Adipocyte (in vitro differentiated cells): ENCODE measurements around the gene KRT3.

Experiments
- DNase-seq: peaks from one replicate; pipeline ENCODE4 v3.0.0-alpha.2; 2015; ENCODE audit warnings: low read depth
- H3K27me3 ChIP-seq: replicated peaks from 2 replicates; pipeline ENCODE4 v1.7.0; 2013; ENCODE audit warnings: mild to moderate bottlenecking, low read length, moderate library complexity; ENCODE audit not compliant: control insufficient read depth, insufficient read depth
- H3K36me3 ChIP-seq: 2 replicates; pipeline ENCODE4 v1.7.0; 2013; ENCODE audit warnings: low read length, mild to moderate bottlenecking, moderate library complexity; ENCODE audit not compliant: control insufficient read depth, insufficient read depth, severe bottlenecking
- H3K4me1 ChIP-seq: 2 replicates; pipeline ENCODE4 v1.7.0; 2013; ENCODE audit warnings: mild to moderate bottlenecking, low read length, moderate library complexity; ENCODE audit not compliant: control insufficient read depth, insufficient read depth
- H3K4me3 ChIP-seq: 2 replicates; pipeline ENCODE4 v1.7.0; 2013; ENCODE audit warnings: mild to moderate bottlenecking, low read length, moderate library complexity
- H3K9ac ChIP-seq: 2 replicates; pipeline ENCODE4 v1.7.0; 2013; ENCODE audit warnings: mild to moderate bottlenecking, low read length, moderate library complexity
- H3K9me3 ChIP-seq: 2 replicates; pipeline ENCODE4 v1.7.0; 2013; ENCODE audit warnings: mild to moderate bottlenecking, low read length, moderate library complexity; ENCODE audit not compliant: control insufficient read depth

KRT3 gene

DNA sequence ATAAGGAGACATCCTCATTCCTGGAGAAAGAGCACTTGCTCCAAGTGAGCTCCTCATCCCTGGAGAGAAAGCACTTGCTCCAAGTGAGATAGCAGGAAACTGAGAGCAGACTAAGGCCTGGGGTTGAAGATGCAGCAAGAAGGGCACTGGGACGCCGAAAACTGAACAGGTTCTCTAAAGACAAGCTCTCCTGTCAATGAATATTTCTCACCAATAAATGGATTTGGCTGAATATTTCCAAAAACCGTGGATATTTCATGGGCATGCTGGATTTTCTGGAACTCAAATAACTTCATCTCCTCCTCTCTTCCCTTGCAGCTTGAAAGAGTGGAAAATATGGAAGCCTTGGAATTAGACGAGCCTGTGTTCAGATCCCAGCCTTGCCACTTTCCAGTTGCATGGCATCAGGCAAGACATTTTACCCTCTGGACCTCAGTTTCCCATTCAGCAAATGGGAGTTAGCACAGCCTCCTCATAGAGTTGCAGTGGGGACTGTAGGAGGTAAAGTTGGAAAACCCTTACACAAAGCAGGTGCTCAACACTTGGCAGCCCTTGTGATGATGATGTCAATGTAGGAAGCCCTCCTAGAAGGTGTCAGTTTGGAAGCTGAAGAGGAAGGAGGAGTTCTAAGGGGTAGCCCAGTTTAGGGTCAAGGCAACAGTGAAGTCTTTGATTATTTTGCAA, 14.4 kb downstream of the KRT3 start:
- H3K4me1 ChIP-seq = no peaks in the 10 kb centered on the region
- peaks cover 71% of the 10 kb centered on the region for H3K27me3 ChIP-seq
- H3K9ac ChIP-seq = no peak overlapping the region
- peaks cover 5% of the 10 kb centered on the region for H3K9me3 ChIP-seq
- H3K4me3 ChIP-seq = no peak overlapping the region
- H3K36me3 ChIP-seq = no peaks in the 10 kb centered on the region
- no peak for DNase-seq

DNA sequence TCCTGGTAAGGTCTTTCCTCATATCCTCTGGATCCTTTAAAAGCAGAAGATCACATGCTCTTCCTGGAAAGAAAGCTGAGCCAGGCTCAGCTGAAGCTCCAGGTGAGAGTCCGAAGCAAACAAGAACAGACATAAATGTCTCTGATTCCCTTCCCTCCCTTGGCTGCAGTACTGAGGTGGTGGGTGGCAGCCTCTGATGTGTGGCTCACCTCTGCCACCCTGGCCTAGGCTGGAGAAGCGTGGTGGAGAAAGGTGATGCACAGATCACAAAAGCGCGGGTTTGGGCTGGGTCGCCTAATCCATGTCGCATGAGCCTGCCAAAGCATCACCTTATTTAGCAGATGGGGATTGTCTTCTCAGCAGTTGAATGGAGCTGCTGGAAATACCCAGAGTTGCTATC, 16.0 kb downstream of the KRT3 start:
- DNase-seq = no peak
- Histone ChIP-seq H3K36me3 (no peaks in the 10 kb centered on the region), H3K4me3 (no peak overlapping the region), H3K27me3 (peaks cover 75% of the 10 kb centered on the region), H3K9ac (no peak overlapping the region), H3K4me1 (no peaks in the 10 kb centered on the region), H3K9me3 (no peaks in the 10 kb centered on the region)

DNA sequence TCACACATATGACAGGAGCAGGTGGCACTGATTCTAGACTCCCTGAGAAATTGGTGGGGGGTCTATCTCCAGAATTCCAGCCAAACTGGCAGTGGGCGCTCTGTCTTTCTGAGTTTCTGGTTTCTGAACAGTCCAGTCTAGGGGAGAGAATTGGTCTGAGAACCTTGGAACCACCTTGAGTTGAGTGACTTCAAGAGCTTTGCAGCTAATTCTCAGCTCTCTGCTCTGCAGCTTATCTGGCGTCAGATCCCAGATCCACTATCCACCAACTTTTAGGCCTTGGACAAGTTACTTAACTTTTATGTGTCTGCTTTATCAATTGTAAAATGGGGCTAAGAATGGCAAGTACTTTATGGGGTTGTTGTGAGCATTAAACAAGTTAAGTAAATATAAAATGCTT, 17.1 kb downstream of the KRT3 start:
- no peaks in the 10 kb centered on the region for H3K36me3 ChIP-seq
- H3K4me3 ChIP-seq = no peak overlapping the region
- H3K27me3 ChIP-seq = peaks cover 74% of the 10 kb centered on the region
- DNase-seq = no peak
- H3K9me3 ChIP-seq = no peaks in the 10 kb centered on the region
- no peak overlapping the region for H3K9ac ChIP-seq
- H3K4me1 ChIP-seq = no peaks in the 10 kb centered on the region

DNA sequence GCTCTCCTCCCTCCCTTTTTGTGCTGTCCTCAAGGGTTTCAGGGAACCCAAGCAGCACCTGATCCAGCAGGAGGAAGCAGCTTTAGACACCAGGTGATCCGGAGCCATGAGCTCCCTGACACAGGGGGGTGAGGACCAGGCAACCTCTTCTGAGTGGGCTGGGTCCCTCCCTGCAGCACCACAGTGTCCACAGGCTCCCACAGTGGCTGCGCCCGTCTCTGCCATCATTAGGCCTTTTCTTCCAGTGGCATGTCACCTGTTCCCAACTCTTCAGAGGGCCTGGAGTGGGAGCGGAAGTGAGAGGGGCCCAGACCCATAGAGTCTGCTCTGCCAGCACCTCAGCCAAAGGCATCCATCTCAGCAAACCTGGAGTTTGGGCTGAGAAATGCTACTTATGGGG, 18.4 kb downstream of the KRT3 start:
- H3K9ac ChIP-seq = no peak overlapping the region
- H3K27me3 ChIP-seq = peaks cover 75% of the 10 kb centered on the region
- no peak overlapping the region for H3K4me3 ChIP-seq
- H3K4me1 ChIP-seq = no peaks in the 10 kb centered on the region
- DNase-seq = no peak
- no peaks in the 10 kb centered on the region for H3K36me3 ChIP-seq
- H3K9me3 ChIP-seq = no peaks in the 10 kb centered on the region

DNA sequence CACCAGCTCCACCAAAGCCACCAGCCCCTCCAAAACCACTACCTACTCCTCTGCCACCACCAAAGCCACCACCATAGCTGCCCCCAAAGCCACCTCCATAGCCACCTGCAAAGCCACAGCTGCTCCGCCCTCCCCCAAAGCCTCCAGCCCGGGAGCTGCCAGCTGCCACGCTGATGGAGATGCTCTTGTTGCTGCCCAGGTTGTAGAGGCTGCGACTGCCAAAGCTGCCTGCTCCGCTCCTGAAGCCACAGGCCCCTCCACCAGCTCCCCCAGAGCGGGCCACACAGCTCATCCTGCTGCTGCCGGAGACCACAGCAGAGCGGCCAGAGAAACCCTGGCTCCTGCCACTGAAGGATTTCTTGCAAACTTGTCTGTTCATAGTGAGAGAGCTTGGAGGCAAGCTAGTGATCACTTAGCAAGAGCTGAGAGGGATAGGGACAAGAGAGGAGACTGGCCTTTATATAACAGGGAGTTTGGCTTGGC, 19.0 kb downstream of the KRT3 start, which contains the start of gene KRT76:
Gene KRT76 (minus strand): TSS at position 433 of the 483 bp plus-strand sequence. CDS start 54 bp downstream, at position 379.
- Histone ChIP-seq H3K4me3 (no peak within 1 kb of the TSS), H3K27me3 (peaks cover 71% of the 10 kb centered on the region)

DNA sequence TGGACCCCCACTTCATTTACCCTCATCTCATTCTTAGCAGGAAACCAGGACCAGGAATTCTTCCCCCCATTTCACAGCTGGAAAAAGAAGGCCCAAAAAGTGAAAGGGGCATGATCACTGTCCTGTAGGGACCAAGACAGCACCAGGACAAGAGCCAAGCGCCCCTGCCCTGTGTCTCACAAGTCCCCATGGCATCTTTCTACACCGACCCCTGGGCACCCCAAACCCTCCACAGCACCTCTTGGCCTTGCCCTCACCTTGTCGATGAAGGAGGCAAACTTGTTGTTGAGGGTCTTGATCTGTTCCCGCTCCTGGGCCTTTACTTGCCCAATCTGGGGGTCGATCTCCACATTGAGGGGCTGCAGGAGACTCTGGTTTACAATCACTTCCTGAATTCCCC, 19.5 kb downstream of the KRT3 start:
- no peaks in the 10 kb centered on the region for H3K36me3 ChIP-seq
- H3K27me3 ChIP-seq = peaks cover 67% of the 10 kb centered on the region
- H3K9ac ChIP-seq = no peak overlapping the region
- no peaks in the 10 kb centered on the region for H3K9me3 ChIP-seq
- no peak overlapping the region for H3K4me3 ChIP-seq
- no peaks in the 10 kb centered on the region for H3K4me1 ChIP-seq
- DNase-seq = no peak

More for the DNA sequence above, 19.0 kb downstream of the KRT3 start, which contains the start of gene KRT76:
- H3K9me3 ChIP-seq = no peaks in the 10 kb centered on the region
- DNase-seq = no peak
- H3K36me3 ChIP-seq = no peaks in the 10 kb centered on the region
- no peaks in the 10 kb centered on the region for H3K4me1 ChIP-seq
- H3K9ac ChIP-seq = no peak within 1 kb of the TSS

DNA sequence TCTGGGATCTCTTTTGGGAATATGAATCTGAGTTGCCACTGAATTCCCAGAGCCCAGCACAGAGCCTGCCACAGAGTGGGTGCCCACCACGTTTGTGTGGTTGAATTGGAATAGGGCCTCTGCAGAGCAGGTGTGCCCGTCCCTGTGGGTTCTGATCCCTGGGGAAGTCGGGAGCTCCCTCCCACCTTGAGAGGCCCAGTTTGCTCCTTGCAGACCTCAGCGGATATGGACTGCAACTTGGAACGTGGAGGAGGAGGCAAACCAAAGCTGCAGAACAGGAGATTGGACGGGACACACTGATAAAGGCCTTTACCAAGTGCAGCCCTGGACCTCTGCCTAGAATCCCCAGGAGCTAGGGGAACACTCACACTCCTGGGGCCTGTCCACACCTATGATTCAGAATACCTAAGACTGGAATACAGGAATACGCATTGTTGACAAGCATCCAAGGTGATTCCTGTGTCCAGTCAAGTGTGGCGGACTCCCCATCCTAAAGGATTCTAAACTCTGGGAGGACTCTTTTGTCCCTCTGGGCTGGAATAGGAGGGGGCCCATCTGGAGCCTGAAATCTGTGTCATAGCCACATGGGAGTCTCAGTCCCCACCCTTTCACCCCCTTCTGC, 21.2 kb downstream of the KRT3 start:
- no peak overlapping the region for H3K4me3 ChIP-seq
- H3K9ac ChIP-seq = no peak overlapping the region
- no peaks in the 10 kb centered on the region for H3K4me1 ChIP-seq
- no peak for DNase-seq
- H3K9me3 ChIP-seq = no peaks in the 10 kb centered on the region
- H3K27me3 ChIP-seq = peaks cover 53% of the 10 kb centered on the region
- no peaks in the 10 kb centered on the region for H3K36me3 ChIP-seq

DNA sequence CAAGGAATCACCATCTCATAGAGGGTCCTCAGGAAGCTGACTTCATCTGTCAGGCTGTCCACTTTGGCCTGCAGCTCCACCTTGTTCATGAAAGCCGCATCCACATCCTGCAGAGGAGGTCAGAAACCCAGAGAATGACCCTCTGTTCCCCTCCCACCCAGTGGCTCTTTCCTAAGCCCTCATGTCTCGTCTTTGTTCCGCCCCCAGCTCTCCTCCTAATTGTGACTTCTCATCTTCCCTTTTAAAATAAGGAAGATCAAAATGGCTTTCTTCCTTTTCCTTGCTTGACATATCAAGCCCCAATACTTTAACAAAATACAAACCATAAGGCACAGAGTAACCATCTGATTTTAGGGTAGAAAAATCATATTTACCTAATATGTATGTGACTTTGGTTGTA, 23.1 kb downstream of the KRT3 start:
- Histone ChIP-seq H3K4me3 (no peak overlapping the region), H3K36me3 (no peaks in the 10 kb centered on the region), H3K9me3 (no peaks in the 10 kb centered on the region), H3K9ac (no peak overlapping the region), H3K4me1 (no peaks in the 10 kb centered on the region), H3K27me3 (peaks cover 43% of the 10 kb centered on the region)
- DNase-seq = no peak

DNA sequence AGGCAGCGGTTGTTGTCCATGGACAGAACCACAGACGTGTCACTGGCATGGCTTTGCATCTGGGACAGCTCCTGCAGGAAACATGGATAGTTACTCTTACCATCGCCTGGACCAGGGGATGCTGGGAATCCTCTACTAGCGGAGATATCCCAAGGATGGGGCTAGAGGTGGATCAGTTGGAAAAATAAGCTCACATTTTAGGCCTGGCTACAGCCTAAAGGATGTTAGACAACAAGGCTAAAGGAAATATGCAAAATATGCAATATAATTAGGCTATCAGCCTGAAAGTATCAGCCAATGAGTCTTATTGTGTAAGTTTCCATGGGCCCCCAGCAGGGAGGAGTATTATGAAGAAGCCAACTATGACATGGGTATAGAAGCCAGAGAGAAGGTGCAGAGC, 23.7 kb downstream of the KRT3 start:
- Histone ChIP-seq H3K36me3 (no peaks in the 10 kb centered on the region), H3K27me3 (peaks cover 42% of the 10 kb centered on the region), H3K4me1 (no peaks in the 10 kb centered on the region), H3K4me3 (no peak overlapping the region), H3K9me3 (no peaks in the 10 kb centered on the region), H3K9ac (no peak overlapping the region)
- no peak for DNase-seq

DNA sequence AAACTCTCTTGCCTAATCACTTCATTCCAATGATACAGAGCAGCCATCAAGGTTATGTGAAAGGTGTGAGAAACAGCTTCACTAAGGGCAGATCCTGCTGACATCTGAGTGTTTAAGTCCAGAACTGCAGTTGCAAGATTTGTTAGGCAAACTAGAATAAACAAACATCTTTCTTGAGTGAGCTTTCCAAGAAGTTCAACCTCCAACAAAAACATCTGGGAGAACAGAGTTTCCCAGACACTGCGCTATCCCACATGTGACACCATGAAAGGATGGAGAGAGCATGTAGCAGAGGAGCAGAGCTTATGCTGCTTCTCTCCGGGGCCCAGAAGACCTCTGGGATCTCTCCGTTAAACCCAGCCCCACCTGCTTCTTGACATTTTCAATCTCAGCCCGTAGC, 24.4 kb downstream of the KRT3 start:
- no peak overlapping the region for H3K9ac ChIP-seq
- DNase-seq = no peak
- H3K27me3 ChIP-seq = peaks cover 45% of the 10 kb centered on the region
- H3K9me3 ChIP-seq = no peaks in the 10 kb centered on the region
- no peaks in the 10 kb centered on the region for H3K36me3 ChIP-seq
- H3K4me1 ChIP-seq = no peaks in the 10 kb centered on the region
- H3K4me3 ChIP-seq = no peak overlapping the region

DNA sequence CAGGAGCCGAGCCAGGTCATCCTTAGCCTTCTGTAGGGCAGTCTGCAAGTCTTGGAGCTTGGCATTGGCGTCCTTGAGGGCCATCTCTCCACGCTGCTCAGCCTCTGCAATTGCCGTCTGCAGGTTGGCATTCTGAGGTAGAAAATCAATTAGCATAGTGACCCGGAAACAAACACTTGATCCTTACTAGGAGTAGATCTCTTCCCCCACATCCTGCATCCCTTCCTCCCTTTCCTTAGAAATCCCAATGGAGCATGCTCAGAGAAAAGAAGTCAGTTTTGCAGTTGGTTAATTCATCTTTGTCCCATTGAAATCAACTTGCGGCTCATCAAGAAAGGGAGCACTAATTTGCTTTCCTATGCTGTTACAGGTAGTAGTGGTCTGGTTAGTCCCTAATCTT, 24.8 kb downstream of the KRT3 start:
- Histone ChIP-seq H3K4me3 (no peak overlapping the region), H3K9ac (no peak overlapping the region), H3K36me3 (no peaks in the 10 kb centered on the region), H3K4me1 (no peaks in the 10 kb centered on the region), H3K9me3 (no peaks in the 10 kb centered on the region), H3K27me3 (peaks cover 45% of the 10 kb centered on the region)
- DNase-seq = no peak
